Measurements from ENCODE around the gene PAXX. TPM values are rescaled to one million over a fixed set of nuclear protein-coding genes. Genes with fewer than 3 reads are reported as not detected.

Gene PAXX
- total RNA-seq, 1 experiment from 2014 or later = 113 TPM

GRCh38 chr9:136949817-136950655 lies 42.2 kb upstream of the PAXX start:
- Histone ChIP-seq H3K9ac (ENCODE audit: low read length) (peak overlapping the region; percentile 66), H3K9me2 (replicated peaks; ENCODE audit: low read length) (no peaks in the 10 kb centered on the region), H2AFZ (ENCODE audit: low read length) (peak overlapping the region; percentile 81), H3K4me2 (ENCODE audit: low read length) (peak overlapping the region; percentile 90), H4K20me1 (ENCODE audit: low read length) (no peaks in the 10 kb centered on the region), H3K79me2 (ENCODE audit: low read length) (no peaks in the 10 kb centered on the region), H3K4me3 (ENCODE audit: low read length) (peak overlapping the region; percentile 69), H3K27me3 (ENCODE audit: low read length) (no peaks in the 10 kb centered on the region), H3K9me3 (ENCODE audit: low read length) (no peaks in the 10 kb centered on the region), H3F3A (ENCODE audit: low read length, unreplicated experiment) (no peaks in the 10 kb centered on the region), H3K4me1 (ENCODE audit: insufficient read depth, low read length) (peaks cover 16% of the 10 kb centered on the region), H3K27ac (ENCODE audit: low read length) (peak overlapping the region; percentile 54), H3K36me3 (ENCODE audit: low read depth, low read length) (no peaks in the 10 kb centered on the region)
- ATAC-seq (peak; percentile 88), DNase-seq (peak; percentile 88)
- ChIA-PET POLR2A (ENCODE audit: unreplicated experiment) (interaction anchor here (0.6 kb wide), 2 partner anchors 120 to 201 kb away, joined by 10 to 42 read pairs; partner anchors contain the start of gene SAPCD2), CTCF (interaction anchor here (1.0 kb wide), 1 partner anchor 79 kb away, joined by 4 read pairs; no protein-coding TSS in a partner anchor)
- TF ChIP-seq EZH2 (IDR thresholded peaks at IDR 0.05; ENCODE audit: low read length, unreplicated experiment) (no peak), CTCF (conservative IDR thresholded peaks at IDR 0.05; ENCODE audit: low read depth, low read length) (no peak), EZH2phosphoT487 (IDR thresholded peaks at IDR 0.05; ENCODE audit: borderline replicate concordance, low read length) (no peak)
- TSS peak; percentile 99 for BruUV-seq (replicated peaks)
- intact Hi-C loops (cut with micrococcal nuclease) = loop anchor here (2.0 kb wide), 1 partner anchor 43 kb away; the partner anchor contains the start of gene PAXX

- Histone ChIP-seq H3K79me2 (ENCODE audit: low read length) (no peaks in the 10 kb centered on the region), H3K9me2 (replicated peaks; ENCODE audit: low read length) (no peaks in the 10 kb centered on the region), H4K20me1 (ENCODE audit: low read length) (no peaks in the 10 kb centered on the region), H3K4me2 (ENCODE audit: low read length) (peak overlapping the region; percentile 90), H2AFZ (ENCODE audit: low read length) (peak overlapping the region; percentile 81), H3K27ac (ENCODE audit: low read length) (peak overlapping the region; percentile 54), H3K4me1 (ENCODE audit: insufficient read depth, low read length) (peaks cover 16% of the 10 kb centered on the region), H3K36me3 (ENCODE audit: low read depth, low read length) (no peaks in the 10 kb centered on the region), H3K27me3 (ENCODE audit: low read length) (no peaks in the 10 kb centered on the region), H3K9ac (ENCODE audit: low read length) (peak overlapping the region; percentile 66), H3K9me3 (ENCODE audit: low read length) (no peaks in the 10 kb centered on the region), H3F3A (ENCODE audit: low read length, unreplicated experiment) (no peaks in the 10 kb centered on the region), H3K4me3 (ENCODE audit: low read length) (peak overlapping the region; percentile 69)
- no TSS peak for BruUV-seq (replicated peaks)
- DNase-seq (no peak), ATAC-seq (peak; percentile 8)
- TF ChIP-seq EZH2phosphoT487 (IDR thresholded peaks at IDR 0.05; ENCODE audit: borderline replicate concordance, low read length) = no peak
- no peak for TF ChIP-seq EZH2 (IDR thresholded peaks at IDR 0.05; ENCODE audit: low read length, unreplicated experiment)
- no peak for TF ChIP-seq CTCF (conservative IDR thresholded peaks at IDR 0.05; ENCODE audit: low read depth, low read length)
- intact Hi-C loops (cut with micrococcal nuclease) = loop anchor here (2.0 kb wide), 1 partner anchor 42 kb away; the partner anchor contains the start of gene PAXX
- POLR2A ChIA-PET (ENCODE audit: unreplicated experiment) = no interaction called here
- CTCF ChIA-PET = no interaction called here
Measured at GRCh38 chr9:136950656-136951276, 41.5 kb upstream of the PAXX start.
